ENCODE results near the gene CCDC85C. TPM values are rescaled to one million over a fixed set of nuclear protein-coding genes. Genes with fewer than 3 reads are reported as not detected.

CCDC85C gene
- total RNA-seq, 6 experiments from 2014 or later, result 31.3 to 41.4 (median 34.3) TPM

GRCh38 chr14:99502989-99503421, 101.0 kb downstream of the CCDC85C start:
- Mint-ChIP-seq H3K27ac (no peak overlapping the region), H3K4me3 (no peak overlapping the region), H3K4me1 (ENCODE audit: low read depth) (no peaks in the 10 kb centered on the region), H3K27me3 (ENCODE audit: insufficient read depth) (peaks cover 4% of the 10 kb centered on the region; the same call in 1 of the 2 replicates), H3K36me3 (ENCODE audit: low read depth) (peaks cover 56% of the 10 kb centered on the region), H3K9me3 (no peaks in the 10 kb centered on the region)
- TF ChIP-seq CTCF (IDR thresholded peaks at IDR 0.05), result no peak
- no peak for DNase-seq

- TF ChIP-seq CTCF (IDR thresholded peaks at IDR 0.05), result no peak
Measured at GRCh38 chr14:99497894-99498293, 106.1 kb downstream of the CCDC85C start.

GRCh38 chr14:99497341-99497740, 106.7 kb downstream of the CCDC85C start:
- no peak for DNase-seq
- H3K27me3 Mint-ChIP-seq (ENCODE audit: insufficient read depth), result peaks cover 5% of the 10 kb centered on the region; the same call in 1 of the 2 replicates
- no peaks in the 10 kb centered on the region for H3K9me3 Mint-ChIP-seq
- peaks cover 51% of the 10 kb centered on the region for H3K36me3 Mint-ChIP-seq (ENCODE audit: low read depth)
- H3K4me3 Mint-ChIP-seq, result no peak overlapping the region
- no peak overlapping the region for H3K27ac Mint-ChIP-seq
- TF ChIP-seq CTCF (IDR thresholded peaks at IDR 0.05), result no peak
- H3K4me1 Mint-ChIP-seq (ENCODE audit: low read depth), result no peaks in the 10 kb centered on the region; the same call in 1 of the 2 replicates

More at GRCh38 chr14:99497894-99498293, 106.1 kb downstream of the CCDC85C start:
- Mint-ChIP-seq H3K27ac (no peak overlapping the region), H3K27me3 (ENCODE audit: insufficient read depth) (peaks cover 7% of the 10 kb centered on the region), H3K4me1 (ENCODE audit: low read depth) (no peaks in the 10 kb centered on the region; the same call in 1 of the 2 replicates), H3K9me3 (no peaks in the 10 kb centered on the region), H3K36me3 (ENCODE audit: low read depth) (peaks cover 54% of the 10 kb centered on the region), H3K4me3 (no peak overlapping the region)
- no peak for DNase-seq

- peaks cover 60% of the 10 kb centered on the region for H3K4me1 Mint-ChIP-seq (ENCODE audit: low read depth)
- H3K9me3 Mint-ChIP-seq, result no peaks in the 10 kb centered on the region
- peaks cover 10% of the 10 kb centered on the region; the same call in 1 of the 2 replicates for H3K36me3 Mint-ChIP-seq (ENCODE audit: low read depth)
- H3K27ac Mint-ChIP-seq, result peak overlapping the region; percentile 3; the same call in 1 of the 2 replicates
- H3K4me3 Mint-ChIP-seq, result 0 out of 2 replicates have a peak overlapping the region, but pooled peaks have one; percentile 31
- DNase-seq, result no peak
- no peak for TF ChIP-seq CTCF (IDR thresholded peaks at IDR 0.05)
- H3K27me3 Mint-ChIP-seq (ENCODE audit: insufficient read depth), result peaks cover 7% of the 10 kb centered on the region; the same call in 1 of the 2 replicates
Measured at GRCh38 chr14:99484106-99484505, 119.9 kb downstream of the CCDC85C start.

- Mint-ChIP-seq H3K4me3 (peak overlapping the region; percentile 99), H3K9me3 (no peaks in the 10 kb centered on the region), H3K4me1 (ENCODE audit: low read depth) (peaks cover 66% of the 10 kb centered on the region), H3K27me3 (ENCODE audit: insufficient read depth) (peaks cover 7% of the 10 kb centered on the region; the same call in 1 of the 2 replicates), H3K27ac (peak overlapping the region; percentile 99), H3K36me3 (ENCODE audit: low read depth) (peaks cover 10% of the 10 kb centered on the region; the same call in 1 of the 2 replicates)
- TF ChIP-seq CTCF (IDR thresholded peaks at IDR 0.05), result no peak
- peak; percentile 31 for DNase-seq
Measured at GRCh38 chr14:99481745-99482099, 122.3 kb downstream of the CCDC85C start.
